H1 (cell line): ENCODE data around the gene PID1. TPM values are rescaled to one million over a fixed set of nuclear protein-coding genes. Genes with fewer than 3 reads are reported as not detected.

Experiments
- GABPA ChIP-seq: IDR thresholded peaks from 2 replicates; pipeline ENCODE4 v1.6.1; 2011; ENCODE audit warnings: mild to moderate bottlenecking, low read length, moderate library complexity, borderline replicate concordance; ENCODE audit not compliant: insufficient read depth
- PHF8 ChIP-seq: fragments of 200-600 bp; sonication (generic); conservative IDR thresholded peaks from 2 replicates; pipeline ENCODE4 v1.7.1; 2012; ENCODE audit warnings: low read depth, mild to moderate bottlenecking, inconsistent platforms, low read length, moderate library complexity
- POLR2A ChIP-seq, 2 experiments: IDR thresholded peaks; 1 replicate in 1 of 2; 2 replicates in 1 of 2; pipeline ENCODE4 v1.6.1; 2011; ENCODE audit warnings: low read depth in 2 of 2, low read length in 2 of 2, mild to moderate bottlenecking in 2 of 2; ENCODE audit errors: control extremely low read depth in 1 of 2
- polyA plus RNA-seq, 7 experiments: library from polyadenylated mRNA; depleted of rRNA in 3 of 7; stranded (reverse) in 5 of 7; unstranded in 2 of 7; fragments of >200 nt in 5 of 7; fragments of 200-250 nt in 2 of 7; gene quantifications; 1 replicate in 5 of 7; 2 replicates in 1 of 7; 4 replicates in 1 of 7; pipeline versions ENCODE4 v1.2.1 to v1.2.3, GENCODE V29; 2011 to 2013; ENCODE audit warnings: missing spikeins in 2 of 7, mixed read lengths in 2 of 7
- total RNA-seq: library from RNA; stranded (reverse); fragmentation: NEBNext Ultra II Directional; extraction: Animal tissue kit (Norgen Biotek cat#: 25700); gene quantifications from 2 replicates; pipeline ENCODE4 v1.2.1, GENCODE V29; 2021
- TF ChIP-seq, protein P1 (sequence below): IDR thresholded peaks from 2 replicates; pipeline ENCODE4 v1.6.1; 2011; ENCODE audit warnings: low read depth, mild to moderate bottlenecking, low read length; ENCODE audit not compliant: insufficient read depth

Gene PID1
- total and polyA plus RNA-seq, 2 of the 8 experiments (the other 6 are each of a cell fraction or from before 2014, with no cell fraction given), result 1.5 to 3.3 TPM

DNA sequence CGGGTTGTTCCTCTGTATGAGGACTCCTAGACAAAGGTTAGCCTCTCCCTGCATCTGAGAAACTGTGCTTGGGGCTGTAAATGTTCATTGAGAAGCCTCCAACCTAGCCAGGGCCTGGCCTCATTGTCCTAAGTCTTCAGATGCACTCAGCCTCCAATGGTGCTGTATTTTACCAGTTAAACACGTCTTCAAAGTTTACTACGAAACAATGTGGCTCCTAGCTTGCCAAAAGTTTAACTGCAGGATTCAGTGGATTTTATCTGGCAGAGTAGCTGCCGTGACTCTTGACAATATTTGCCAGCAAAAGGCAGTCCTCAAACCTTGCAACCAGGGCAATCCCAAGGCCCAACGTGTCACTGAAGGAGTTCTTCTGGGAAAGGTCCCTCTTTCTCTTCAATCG, 1.1 kb downstream of the PID1 start (continued):
- TF ChIP-seq, protein P1, sequence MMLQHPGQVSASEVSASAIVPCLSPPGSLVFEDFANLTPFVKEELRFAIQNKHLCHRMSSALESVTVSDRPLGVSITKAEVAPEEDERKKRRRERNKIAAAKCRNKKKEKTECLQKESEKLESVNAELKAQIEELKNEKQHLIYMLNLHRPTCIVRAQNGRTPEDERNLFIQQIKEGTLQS, result no peak
- TF ChIP-seq PHF8 (no peak), GABPA (no peak), POLR2A (IDR thresholded peaks at IDR 0.05; ENCODE audit: control extremely low read depth in 1 of 2, low read depth in 2 of 2, low read length in 2 of 2) (no peak)
